Measurements from ENCODE around the gene SLC16A3.
"Not testable (repeated sequence)": the region's sequence is repeated elsewhere in the genome, so short reads cannot be mapped to it uniquely, and the experiment has no call there.

SLC16A3 gene

GRCh38 chr17:82228842-82229697, at the start of gene SLC16A3:
Gene SLC16A3, plus strand, starts transcription at chr17:82229042. Its CDS starts 6,967 bp downstream, at chr17:82236009.
- peak within 1 kb of the TSS; percentile 93 for H3K4me3 ChIP-seq (ENCODE audit: low read depth, low read length)
- no peak for DNase-seq (ENCODE audit: low read depth)

GRCh38 chr17:82179412-82179811, 49.4 kb upstream of the SLC16A3 start:
- no peak overlapping the region for H3K4me3 ChIP-seq (ENCODE audit: low read depth, low read length)
- DNase-seq (ENCODE audit: low read depth), result no peak

GRCh38 chr17:82179946-82180475, 48.8 kb upstream of the SLC16A3 start:
- no peak for DNase-seq (ENCODE audit: low read depth)

GRCh38 chr17:82180776-82181528, 47.9 kb upstream of the SLC16A3 start:
- DNase-seq (ENCODE audit: low read depth), result no peak
- no peak overlapping the region for H3K4me3 ChIP-seq (ENCODE audit: low read depth, low read length)

More at GRCh38 chr17:82179946-82180475, 48.8 kb upstream of the SLC16A3 start:
- no peak overlapping the region for H3K4me3 ChIP-seq (ENCODE audit: low read depth, low read length)

- H3K4me3 ChIP-seq (ENCODE audit: low read depth, low read length), result no peak overlapping the region
- no peak for DNase-seq (ENCODE audit: low read depth)
Measured at GRCh38 chr17:82184761-82185160, 44.1 kb upstream of the SLC16A3 start.

- DNase-seq (ENCODE audit: low read depth), result no peak
Measured at GRCh38 chr17:82186221-82186620, 42.6 kb upstream of the SLC16A3 start.

GRCh38 chr17:82187500-82187899, 41.3 kb upstream of the SLC16A3 start:
- H3K4me3 ChIP-seq (ENCODE audit: low read depth, low read length), result no peak overlapping the region
- no peak for DNase-seq (ENCODE audit: low read depth)

More at GRCh38 chr17:82186221-82186620, 42.6 kb upstream of the SLC16A3 start:
- no peak overlapping the region for H3K4me3 ChIP-seq (ENCODE audit: low read depth, low read length)

GRCh38 chr17:82188001-82188961, 40.6 kb upstream of the SLC16A3 start:
- H3K4me3 ChIP-seq (ENCODE audit: low read depth, low read length), result no peak overlapping the region
- DNase-seq (ENCODE audit: low read depth), result no peak

GRCh38 chr17:82193050-82193449, 35.8 kb upstream of the SLC16A3 start:
- not testable (repeated sequence) for H3K4me3 ChIP-seq (ENCODE audit: low read depth, low read length); DNase-seq (ENCODE audit: low read depth)

- DNase-seq (ENCODE audit: low read depth), result no peak
- H3K4me3 ChIP-seq (ENCODE audit: low read depth, low read length), result no peak overlapping the region
Measured at GRCh38 chr17:82193520-82194220, 35.2 kb upstream of the SLC16A3 start.

GRCh38 chr17:82194765-82195164, 34.1 kb upstream of the SLC16A3 start:
- no peak for DNase-seq (ENCODE audit: low read depth)
- H3K4me3 ChIP-seq (ENCODE audit: low read depth, low read length), result no peak overlapping the region

- DNase-seq (ENCODE audit: low read depth), result no peak
Measured at GRCh38 chr17:82195675-82196672, 32.9 kb upstream of the SLC16A3 start.

GRCh38 chr17:82198092-82198491, 30.8 kb upstream of the SLC16A3 start:
- DNase-seq (ENCODE audit: low read depth), result no peak

More at GRCh38 chr17:82195675-82196672, 32.9 kb upstream of the SLC16A3 start:
- no peak overlapping the region for H3K4me3 ChIP-seq (ENCODE audit: low read depth, low read length)

GRCh38 chr17:82199496-82199895, 29.3 kb upstream of the SLC16A3 start:
- DNase-seq (ENCODE audit: low read depth), result no peak

More at GRCh38 chr17:82198092-82198491, 30.8 kb upstream of the SLC16A3 start:
- H3K4me3 ChIP-seq (ENCODE audit: low read depth, low read length), result no peak overlapping the region

GRCh38 chr17:82200135-82200534, 28.7 kb upstream of the SLC16A3 start:
- no peak overlapping the region for H3K4me3 ChIP-seq (ENCODE audit: low read depth, low read length)
- no peak for DNase-seq (ENCODE audit: low read depth)

More at GRCh38 chr17:82199496-82199895, 29.3 kb upstream of the SLC16A3 start:
- no peak overlapping the region for H3K4me3 ChIP-seq (ENCODE audit: low read depth, low read length)

GRCh38 chr17:82200743-82201497, 27.9 kb upstream of the SLC16A3 start:
- no peak for DNase-seq (ENCODE audit: low read depth)
- H3K4me3 ChIP-seq (ENCODE audit: low read depth, low read length), result no peak overlapping the region

- DNase-seq (ENCODE audit: low read depth), result no peak
- no peak overlapping the region for H3K4me3 ChIP-seq (ENCODE audit: low read depth, low read length)
Measured at GRCh38 chr17:82201498-82201910, 27.3 kb upstream of the SLC16A3 start.

All from skeletal muscle cell (primary cell).